Tibial nerve (tissue), 4 donors: ENCODE measurements around the gene IQCC. TPM values are rescaled to one million over a fixed set of nuclear protein-coding genes. Genes with fewer than 3 reads are reported as not detected.

Experiments
- DNase-seq, 2 donors: peaks; one replicate each; pipeline ENCODE4 v3.0.0-alpha.2; 2019; ENCODE audit warnings: low spot score in 2 of 2
- H3K27ac ChIP-seq, 4 donors: fragments of 200-600 bp; sonication (generic) in 3 of 4; one replicate each; pipeline ENCODE4 v1.5.1; 2017 to 2019; ENCODE audit warnings: mild to moderate bottlenecking in 1 of 4
- H3K27me3 ChIP-seq, 2 donors: fragments of 200-600 bp; sonication (generic) in 1 of 2; one replicate each; pipeline versions ENCODE4 v1.5.1 to v1.6.0; 2017 to 2019
- H3K36me3 ChIP-seq, 3 donors: fragments of 200-600 bp; sonication (generic); one replicate each; pipeline ENCODE4 v1.5.1; 2018 to 2019
- H3K4me1 ChIP-seq, 4 donors: fragments of 200-600 bp; sonication (generic) in 3 of 4; one replicate each; pipeline ENCODE4 v1.5.1; 2017 to 2019
- H3K4me3 ChIP-seq, 4 donors: fragments of 200-600 bp; sonication (generic) in 3 of 4; one replicate each; pipeline ENCODE4 v1.5.1; 2017 to 2019; ENCODE audit warnings: mild to moderate bottlenecking in 1 of 4, moderate library complexity in 1 of 4
- H3K9me3 ChIP-seq, 4 donors: fragments of 200-600 bp; sonication (generic) in 3 of 4; one replicate each; pipeline ENCODE4 v1.5.1; 2017 to 2019
- CTCF ChIP-seq, 5 experiments: fragments of 200-600 bp in 3 of 5; fragments of 450-650 bp in 2 of 5; sonication (generic) in 3 of 5; IDR thresholded peaks; one replicate each; pipeline ENCODE4 v1.5.1; 2016 to 2019; ENCODE audit warnings: antibody characterized with exemption in 5 of 5, mild to moderate bottlenecking in 3 of 5, moderate library complexity in 2 of 5
- EP300 ChIP-seq, 2 donors: sonication (generic); formaldehyde crosslinking; IDR thresholded peaks; one replicate each; pipeline ENCODE4 v1.6.1; 2017; ENCODE audit warnings: antibody characterized with exemption in 2 of 2, mild to moderate bottlenecking in 1 of 2
- POLR2A ChIP-seq, 2 donors: fragments of 450-650 bp; IDR thresholded peaks; one replicate each; pipeline ENCODE4 v1.6.1; 2017; ENCODE audit warnings: antibody characterized with exemption in 2 of 2, mild to moderate bottlenecking in 2 of 2, moderate library complexity in 2 of 2
- WGBS, 2 donors: methylation state at CpG; one replicate each; pipeline ENCODE4 v1.1.5; 2018; 5-methylcytosine and 5-hydroxymethylcytosine counted together
- total RNA-seq, 4 donors: library from RNA; depleted of rRNA; stranded (reverse); fragments of >200 nt; gene quantifications; one replicate each; pipeline ENCODE4 v1.1.0, GENCODE V29; 2016

IQCC gene
- total RNA-seq, 4 donors from 2014 or later, result 2.4 to 4.7 (median 3.7) TPM

DNA sequence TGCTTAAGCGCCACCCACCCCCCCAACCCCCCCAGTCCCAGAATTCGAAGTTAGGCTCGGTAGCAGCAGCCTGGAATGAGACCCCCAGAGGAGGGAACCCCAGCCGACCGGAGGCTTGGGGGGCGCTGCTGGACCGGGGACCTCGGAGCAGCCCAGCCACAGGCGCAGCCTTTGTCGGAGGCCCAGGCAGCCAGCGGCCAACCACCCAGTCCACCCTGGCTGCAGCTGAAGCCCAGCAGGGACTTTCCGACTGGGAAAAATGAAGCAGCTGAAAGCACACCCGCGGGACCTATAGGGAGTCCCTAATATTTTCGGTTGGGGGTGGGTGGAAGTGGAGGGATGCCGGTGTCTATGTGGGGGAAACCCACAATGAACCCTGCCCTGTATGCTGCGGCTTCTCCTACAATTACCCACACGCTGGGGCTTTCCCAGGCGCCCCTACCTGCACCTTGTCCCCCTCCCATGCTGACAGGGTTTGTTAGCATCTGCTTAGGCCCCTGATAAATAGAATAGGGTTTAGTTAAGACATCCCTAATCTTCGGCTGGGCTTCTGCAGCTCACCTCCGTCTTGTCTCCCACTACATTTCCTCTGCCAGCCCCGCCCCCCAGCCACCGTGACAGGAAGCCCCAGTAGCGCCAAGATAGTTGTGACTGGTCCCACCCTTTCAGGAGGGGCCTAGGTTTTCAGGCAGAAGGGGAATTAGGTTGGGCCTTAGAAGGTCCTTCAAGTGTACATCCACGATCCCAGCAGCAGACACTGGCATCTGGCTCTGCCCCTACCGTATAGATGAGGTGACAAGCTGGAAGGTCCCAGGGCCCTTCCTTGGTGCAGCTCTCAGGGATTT is 4.2 kb upstream of the IQCC start:
- H3K9me3 ChIP-seq, result no peaks in the 10 kb centered on the region
- no peaks in the 10 kb centered on the region for H3K27me3 ChIP-seq
- peaks cover 0 to 46% (median 24%) of the 10 kb centered on the region in 4 donors for H3K4me1 ChIP-seq
- DNase-seq, result peak; percentile 64 to 70
- H3K4me3 ChIP-seq, result peak overlapping the region; percentile 40 to 81 (median 64)
- 1% methylated on average over 15 to 25 of the region's 26 CpGs for WGBS, 2 donors
- H3K27ac ChIP-seq, result peak overlapping the region; percentile 65 to 95 (median 78)
- H3K36me3 ChIP-seq, result peaks cover 0 to 19% (median 0%) of the 10 kb centered on the region in 3 donors
- TF ChIP-seq EP300 (IDR thresholded peaks at IDR 0.05) (peak in 1 of 2 donors; percentile 28), POLR2A (IDR thresholded peaks at IDR 0.05) (peak in 1 of 2 donors; percentile 16), CTCF (IDR thresholded peaks at IDR 0.05) (no peak)

- H3K27ac ChIP-seq, result peak overlapping the region; percentile 55 to 88 (median 80)
- no peaks in the 10 kb centered on the region for H3K9me3 ChIP-seq
- WGBS, 2 donors, result 33 to 47% methylated on average over 16 to 26 of the region's 26 CpGs
- no peak for TF ChIP-seq CTCF (IDR thresholded peaks at IDR 0.05)
- no peak for TF ChIP-seq EP300 (IDR thresholded peaks at IDR 0.05)
- TF ChIP-seq POLR2A (IDR thresholded peaks at IDR 0.05), result no peak
- no peak for DNase-seq
- H3K36me3 ChIP-seq, result peaks cover 0 to 10% (median 0%) of the 10 kb centered on the region in 3 donors
- no peaks in the 10 kb centered on the region for H3K27me3 ChIP-seq
- H3K4me3 ChIP-seq, result peak overlapping the region; percentile 53 to 91 (median 72)
- H3K4me1 ChIP-seq, result peaks cover 0 to 41% (median 20%) of the 10 kb centered on the region in 4 donors
These were observed 519 bp upstream of the IQCC start for GRCh38 chr1:32204943-32205361.

DNA sequence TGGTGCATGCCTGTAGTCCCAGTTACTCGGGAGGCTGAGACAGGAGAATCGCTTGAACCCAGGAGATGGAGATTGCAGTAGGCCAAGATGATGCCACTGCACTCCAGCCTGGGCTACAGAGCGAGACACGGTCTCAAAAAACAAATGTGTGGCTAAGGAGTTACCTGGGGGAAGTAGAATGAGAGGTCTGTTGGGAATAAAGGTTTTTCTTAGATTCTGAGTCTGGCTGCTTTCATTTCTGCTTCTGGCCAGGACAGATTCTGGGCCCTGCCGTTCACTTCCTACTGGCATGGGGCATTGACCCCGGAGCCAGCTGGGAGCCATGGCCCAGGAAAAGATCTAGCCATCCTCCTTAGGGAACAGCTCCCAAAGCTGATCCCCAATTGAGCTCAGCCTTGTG is 3.0 kb downstream of the IQCC start:
- DNase-seq, result no peak
- no peaks in the 10 kb centered on the region for H3K9me3 ChIP-seq
- peaks cover 0 to 23% (median 10%) of the 10 kb centered on the region in 4 donors for H3K4me1 ChIP-seq
- TF ChIP-seq POLR2A (IDR thresholded peaks at IDR 0.05), result no peak
- no peak for TF ChIP-seq CTCF (IDR thresholded peaks at IDR 0.05)
- H3K27ac ChIP-seq, result no peak overlapping the region
- H3K27me3 ChIP-seq, result no peaks in the 10 kb centered on the region
- 89 to 91% methylated on average over 6 of the region's 6 CpGs for WGBS, 2 donors
- no peak overlapping the region for H3K4me3 ChIP-seq
- peaks cover 0 to 21% (median 0%) of the 10 kb centered on the region in 3 donors for H3K36me3 ChIP-seq

DNA sequence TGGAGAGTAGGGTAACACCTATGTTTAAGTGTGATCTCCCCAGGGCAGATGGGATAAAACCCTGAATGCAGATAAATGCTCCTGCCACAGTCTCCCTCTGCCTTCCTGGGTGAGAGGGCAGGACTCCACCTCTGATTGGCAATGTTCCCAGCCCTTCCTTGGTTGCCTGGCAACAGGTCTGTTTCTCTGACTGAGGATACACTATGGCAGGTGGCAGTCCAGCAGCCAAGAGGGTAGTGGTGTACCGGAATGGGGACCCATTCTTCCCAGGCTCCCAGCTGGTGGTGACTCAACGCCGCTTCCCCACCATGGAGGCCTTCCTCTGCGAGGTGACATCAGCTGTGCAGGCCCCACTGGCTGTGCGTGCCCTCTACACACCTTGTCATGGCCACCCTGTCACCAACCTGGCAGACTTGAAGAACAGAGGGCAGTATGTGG is 3.4 kb downstream of the IQCC start, which contains the start of gene DCDC2B:
Gene DCDC2B (plus strand): TSS at position 199 of the 438 bp plus-strand sequence. CDS start 5 bp downstream, at position 204.
- no peak within 1 kb of the TSS for H3K4me3 ChIP-seq
- DNase-seq, result no peak
- no peak within 1 kb of the TSS for H3K27ac ChIP-seq
- H3K27me3 ChIP-seq, result no peaks in the 10 kb centered on the region
- peaks cover 0 to 23% (median 10%) of the 10 kb centered on the region in 4 donors for H3K4me1 ChIP-seq
- WGBS, 2 donors, result 84 to 86% methylated on average over 1 to 5 of the region's 5 CpGs
- H3K9me3 ChIP-seq, result no peaks in the 10 kb centered on the region
- peaks cover 0 to 25% (median 0%) of the 10 kb centered on the region in 3 donors for H3K36me3 ChIP-seq
- TF ChIP-seq CTCF (IDR thresholded peaks at IDR 0.05) (no peak), EP300 (IDR thresholded peaks at IDR 0.05) (no peak), POLR2A (IDR thresholded peaks at IDR 0.05) (no peak)
